Hepatocyte (in vitro differentiated cells): ENCODE results near the gene APOLD1. TPM values are rescaled to one million over a fixed set of nuclear protein-coding genes. Genes with fewer than 3 reads are reported as not detected.
A peak's percentile ranks its signal among the peaks of the same experiment; 100 is the strongest.

ENCODE experiments used
- DNase-seq: peaks from one replicate; pipeline ENCODE4 v3.0.0-alpha.2; 2016; ENCODE audit warnings: low spot score
- H2AFZ ChIP-seq: fragments of 200-600 bp; sonication (generic); 2 replicates; pipeline ENCODE4 v1.6.0; 2016; ENCODE audit warnings: antibody characterized with exemption, mild to moderate bottlenecking
- H3K27ac ChIP-seq: fragments of 200-600 bp; sonication (generic); 2 replicates; pipeline ENCODE4 v1.5.1; 2016; ENCODE audit warnings: mild to moderate bottlenecking
- H3K27me3 ChIP-seq: fragments of 200-600 bp; sonication (generic); 2 replicates; pipeline ENCODE4 v1.6.1; 2016
- H3K36me3 ChIP-seq: fragments of 200-600 bp; sonication (generic); replicated peaks from 2 replicates; pipeline ENCODE4 v1.5.1; 2016; ENCODE audit warnings: low read depth; ENCODE audit not compliant: insufficient read depth
- H3K4me1 ChIP-seq: fragments of 200-600 bp; sonication (generic); 2 replicates; pipeline ENCODE4 v1.5.1; 2016; ENCODE audit warnings: mild to moderate bottlenecking, moderate library complexity; ENCODE audit not compliant: insufficient read depth
- H3K4me2 ChIP-seq: fragments of 200-600 bp; sonication (generic); 2 replicates; pipeline ENCODE4 v1.6.0; 2016
- H3K4me3 ChIP-seq: fragments of 200-600 bp; sonication (generic); 2 replicates; pipeline ENCODE4 v1.5.1; 2016; ENCODE audit warnings: mild to moderate bottlenecking
- H3K79me2 ChIP-seq: fragments of 200-600 bp; sonication (generic); 2 replicates; pipeline ENCODE4 v1.6.0; 2017; ENCODE audit warnings: mild to moderate bottlenecking
- H3K9me2 ChIP-seq: fragments of 200-600 bp; sonication (generic); replicated peaks from 2 replicates; pipeline ENCODE4 v1.6.0; 2017; ENCODE audit warnings: mild to moderate bottlenecking; ENCODE audit not compliant: insufficient read depth
- H3K9me3 ChIP-seq: fragments of 200-600 bp; sonication (generic); 2 replicates; pipeline ENCODE4 v1.5.1; 2016; ENCODE audit warnings: low read depth, mild to moderate bottlenecking
- H4K20me1 ChIP-seq: fragments of 200-600 bp; sonication (generic); 2 replicates; pipeline ENCODE4 v1.6.0; 2016; ENCODE audit warnings: mild to moderate bottlenecking; ENCODE audit not compliant: insufficient read depth, poor library complexity, severe bottlenecking
- CTCF ChIP-seq: fragments of 200-600 bp; sonication (generic); IDR thresholded peaks from 2 replicates; pipeline ENCODE4 v1.5.1; 2016; ENCODE audit warnings: antibody characterized with exemption, mild to moderate bottlenecking; ENCODE audit not compliant: poor library complexity
- EZH2 ChIP-seq: fragments of 200-600 bp; sonication (generic); IDR thresholded peaks from 2 replicates; pipeline ENCODE4 v1.6.1; 2016; ENCODE audit warnings: antibody characterized with exemption, mild to moderate bottlenecking, borderline replicate concordance
- EZH2phosphoT487 ChIP-seq: fragments of 200-600 bp; sonication (generic); IDR thresholded peaks from one replicate; pipeline ENCODE4 v1.6.1; 2018; ENCODE audit warnings: antibody characterized with exemption, mild to moderate bottlenecking, low read depth, moderate library complexity; ENCODE audit not compliant: unreplicated experiment, severe bottlenecking
- WGBS: methylation state at CpG from one replicate; pipeline ENCODE4 v1.1.6; 2016; ENCODE audit warnings: low lambda C conversion rate; ENCODE audit errors: missing lambda C conversion rate; 5-methylcytosine and 5-hydroxymethylcytosine counted together
- polyA plus RNA-seq: library from polyadenylated mRNA; unstranded; fragments of >200 nt; fragmentation: Nextera tagmentation; extraction: Ambion mirVana; gene quantifications from 2 replicates; pipeline ENCODE4 v1.2.1, GENCODE V29; 2016
- total RNA-seq: library from RNA; depleted of rRNA; stranded (reverse); fragments of >200 nt; gene quantifications from 2 replicates; pipeline ENCODE4 v1.2.3, GENCODE V29; 2014

The APOLD1 gene
- total and polyA plus RNA-seq, 2 experiments from 2014 or later = 1.5 to 6.0 TPM

GRCh38 chr12:12757121-12757520 lies 28.3 kb upstream of the APOLD1 start:
- no peak overlapping the region for H2AFZ ChIP-seq
- WGBS = 90% methylated on average over 2 of the region's 2 CpGs
- no peaks in the 10 kb centered on the region for H3K9me2 ChIP-seq
- no peak for DNase-seq
- H3K27ac ChIP-seq = no peak overlapping the region
- H3K79me2 ChIP-seq = no peaks in the 10 kb centered on the region
- H3K9me3 ChIP-seq = no peaks in the 10 kb centered on the region
- H3K4me2 ChIP-seq = no peak overlapping the region
- no peak for TF ChIP-seq EZH2
- no peak for TF ChIP-seq EZH2phosphoT487
- no peak for TF ChIP-seq CTCF
- no peaks in the 10 kb centered on the region for H3K27me3 ChIP-seq
- no peaks in the 10 kb centered on the region for H3K36me3 ChIP-seq
- H3K4me3 ChIP-seq = no peak overlapping the region
- no peaks in the 10 kb centered on the region for H4K20me1 ChIP-seq
- H3K4me1 ChIP-seq = no peaks in the 10 kb centered on the region

- Histone ChIP-seq H3K79me2 (no peaks in the 10 kb centered on the region), H3K27me3 (no peaks in the 10 kb centered on the region), H3K4me1 (no peaks in the 10 kb centered on the region), H4K20me1 (no peaks in the 10 kb centered on the region), H3K9me2 (no peaks in the 10 kb centered on the region), H3K4me3 (no peak overlapping the region), H3K36me3 (no peaks in the 10 kb centered on the region), H2AFZ (no peak overlapping the region), H3K9me3 (no peaks in the 10 kb centered on the region), H3K27ac (peak overlapping the region; percentile 65), H3K4me2 (no peak overlapping the region)
- no peak for DNase-seq
- TF ChIP-seq CTCF = no peak
- no peak for TF ChIP-seq EZH2
- TF ChIP-seq EZH2phosphoT487 = no peak
- WGBS = 92% methylated on average over 7 of the region's 7 CpGs
Measured at GRCh38 chr12:12759234-12759915, 26.1 kb upstream of the APOLD1 start.

GRCh38 chr12:12764824-12765223 lies 20.6 kb upstream of the APOLD1 start:
- Histone ChIP-seq H3K27me3 (no peaks in the 10 kb centered on the region), H3K27ac (no peak overlapping the region), H3K4me1 (no peaks in the 10 kb centered on the region), H3K4me3 (no peak overlapping the region), H3K79me2 (no peaks in the 10 kb centered on the region), H3K36me3 (no peaks in the 10 kb centered on the region), H3K4me2 (no peak overlapping the region), H3K9me3 (no peaks in the 10 kb centered on the region), H2AFZ (no peak overlapping the region), H3K9me2 (no peaks in the 10 kb centered on the region), H4K20me1 (no peaks in the 10 kb centered on the region)
- TF ChIP-seq CTCF (no peak), EZH2phosphoT487 (no peak), EZH2 (no peak)
- DNase-seq = no peak
